Measurements from ENCODE around the gene TBC1D5.

GRCh38 chr3:17390785-17391184 is 351.6 kb downstream of the TBC1D5 start:
- TF ChIP-seq EZH2 (IDR thresholded peaks at IDR 0.05; ENCODE audit: borderline replicate concordance, insufficient read depth, low read depth, low read length, poor library complexity, severe bottlenecking) (no peak), CTCF (IDR thresholded peaks at IDR 0.05) (no peak)

Measured in B cell (primary cell).